Activated CD8-positive, alpha-beta memory T cell treated with anti-CD3 and anti-CD28 coated beads for 36 hours (primary cell): Measurements from ENCODE around the gene KLHL17. TPM values are rescaled to one million over a fixed set of nuclear protein-coding genes. Genes with fewer than 3 reads are reported as not detected.

Source experiments
- CTCF ChIA-PET: fragments of 350-600 bp; sonication (Branson Sonifier 250); formaldehyde crosslinking; loops from one replicate; lab custom pipeline; 2021; ENCODE audit warnings: antibody characterized with exemption; lab: Charles Lee
- POLR2A ChIA-PET: fragments of 350-600 bp; sonication (Branson Sonifier 250); formaldehyde crosslinking; loops from one replicate; lab custom pipeline; 2021; ENCODE audit warnings: antibody characterized with exemption; lab: Charles Lee
- total RNA-seq, 2 experiments: library from RNA; stranded (reverse); gene quantifications; one replicate each; pipeline ENCODE4 v1.2.3, GENCODE V29; 2021

Gene KLHL17
- total RNA-seq, 2 experiments from 2014 or later: 33.6 to 37.2 TPM

DNA sequence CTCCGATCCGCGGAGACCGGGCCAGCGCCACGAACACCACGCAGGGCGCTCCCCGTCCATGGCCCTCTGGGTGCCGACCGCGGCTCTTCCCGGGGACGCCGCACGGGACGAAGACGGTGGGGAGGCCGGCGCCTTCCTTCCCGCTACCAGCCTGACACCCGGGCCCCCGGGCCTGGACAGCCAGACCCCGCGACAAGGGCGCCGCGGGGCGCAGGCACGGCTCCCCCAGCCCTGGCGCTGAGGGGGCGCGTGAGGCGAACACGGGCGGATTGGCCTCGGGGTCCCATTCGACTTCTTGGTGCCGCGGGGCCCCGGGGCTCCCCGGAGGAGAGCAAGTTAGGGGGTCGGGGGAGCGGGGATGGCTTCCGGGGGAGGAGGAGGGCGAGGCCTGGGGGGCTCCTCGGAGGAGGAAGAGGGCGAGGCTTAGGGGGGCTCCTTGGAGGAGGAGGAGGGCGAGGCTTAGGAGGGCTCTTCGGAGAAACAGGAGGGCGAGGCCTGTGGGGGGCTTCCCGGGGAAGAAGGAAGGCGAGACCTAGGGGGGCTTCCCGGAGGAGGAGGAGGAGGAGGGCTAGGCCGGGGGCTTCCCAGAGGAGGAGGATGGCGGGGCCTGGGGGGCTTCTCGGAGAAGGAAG, 537 bp upstream of the KLHL17 start:
- CTCF ChIA-PET: interaction anchor here (1.1 to 1.2 kb wide), 2 partner anchors 17 to 20 kb away, joined by 4 to 7 read pairs; no protein-coding TSS in a partner anchor

DNA sequence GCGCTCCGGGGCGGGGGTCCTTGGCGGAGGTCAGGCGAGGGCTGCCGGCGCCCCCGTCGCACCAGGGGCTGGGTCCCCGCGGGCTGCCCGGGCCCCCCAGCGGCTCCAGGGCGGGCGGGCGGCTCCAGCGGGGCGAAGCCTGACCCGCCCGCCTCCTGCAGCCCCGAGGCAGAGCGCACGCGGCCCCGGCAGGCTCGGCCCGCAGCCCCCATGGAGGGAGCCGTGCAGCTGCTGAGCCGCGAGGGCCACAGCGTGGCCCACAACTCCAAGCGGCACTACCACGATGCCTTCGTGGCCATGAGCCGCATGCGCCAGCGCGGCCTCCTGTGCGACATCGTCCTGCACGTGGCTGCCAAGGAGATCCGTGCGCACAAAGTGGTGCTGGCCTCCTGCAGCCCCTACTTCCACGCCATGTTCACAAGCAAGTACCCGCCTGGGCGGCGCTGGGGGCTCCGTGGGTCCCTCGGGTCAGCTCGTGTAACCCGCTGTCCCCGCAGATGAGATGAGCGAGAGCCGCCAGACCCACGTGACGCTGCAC, 817 bp downstream of the KLHL17 start:
- CTCF ChIA-PET: no interaction called here
- POLR2A ChIA-PET: no interaction called here

More for the DNA sequence above, 537 bp upstream of the KLHL17 start:
- POLR2A ChIA-PET: interaction anchor here (0.6 kb wide), 1 partner anchor 248 kb away, joined by 3 read pairs; no protein-coding TSS in a partner anchor

DNA sequence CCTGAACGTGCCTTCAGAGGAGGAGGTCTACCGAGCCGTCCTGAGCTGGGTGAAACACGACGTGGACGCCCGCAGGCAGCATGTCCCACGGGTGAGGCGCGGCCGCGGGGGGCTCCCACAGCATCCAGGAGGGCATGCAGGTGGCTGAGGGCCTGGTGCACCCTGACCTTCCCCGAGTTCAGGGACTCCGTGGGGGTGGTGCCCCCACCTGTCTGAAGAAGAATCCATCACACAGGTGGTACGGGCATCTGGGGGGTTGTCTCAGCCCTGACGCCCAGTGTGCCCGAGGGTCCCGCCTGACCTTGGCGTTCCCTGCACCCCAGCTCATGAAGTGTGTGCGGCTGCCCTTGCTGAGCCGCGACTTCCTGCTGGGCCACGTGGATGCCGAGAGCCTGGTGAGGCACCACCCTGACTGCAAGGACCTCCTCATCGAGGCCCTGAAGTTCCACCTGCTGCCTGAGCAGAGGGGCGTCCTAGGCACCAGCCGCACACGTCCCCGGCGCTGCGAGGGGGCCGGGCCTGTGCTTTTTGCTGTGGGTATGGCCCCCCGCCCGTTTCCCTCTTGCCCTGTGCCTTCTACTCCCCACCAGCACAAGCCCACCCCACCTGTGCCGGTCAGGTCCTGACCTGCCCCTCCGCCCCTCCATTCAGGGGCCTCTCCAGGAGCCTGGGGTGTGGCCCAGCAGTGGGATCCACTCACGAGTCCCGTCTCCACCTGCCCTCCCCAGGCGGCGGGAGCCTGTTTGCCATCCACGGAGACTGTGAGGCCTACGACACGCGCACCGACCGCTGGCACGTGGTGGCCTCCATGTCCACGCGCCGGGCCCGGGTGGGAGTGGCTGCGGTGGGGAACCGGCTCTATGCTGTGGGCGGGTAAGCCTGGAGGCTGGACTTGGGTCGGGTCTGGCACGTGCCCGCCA, 2.3 kb downstream of the KLHL17 start:
- CTCF ChIA-PET: interaction anchor here (1.0 kb wide), 1 partner anchor 22 kb away, joined by 3 read pairs; no protein-coding TSS in a partner anchor
- POLR2A ChIA-PET: no interaction called here

DNA sequence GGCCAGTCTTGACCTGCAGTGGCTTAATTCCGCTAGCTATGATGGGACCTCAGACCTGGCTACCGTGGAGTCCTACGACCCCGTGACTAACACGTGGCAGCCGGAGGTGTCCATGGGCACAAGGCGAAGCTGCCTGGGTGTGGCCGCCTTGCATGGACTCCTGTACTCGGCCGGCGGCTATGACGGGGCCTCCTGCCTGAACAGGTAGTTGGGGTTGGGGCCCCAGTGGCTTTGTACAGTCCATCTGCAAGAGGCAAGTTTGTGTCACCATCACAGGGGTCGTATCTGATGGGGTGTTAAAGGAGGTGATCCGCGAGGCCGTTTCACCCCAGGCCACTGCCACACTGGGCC, 2.9 kb downstream of the KLHL17 start:
- ChIA-PET CTCF (interaction anchor here (1.0 kb wide), 1 partner anchor 21 kb away, joined by 3 read pairs; no protein-coding TSS in a partner anchor), POLR2A (no interaction called here)

DNA sequence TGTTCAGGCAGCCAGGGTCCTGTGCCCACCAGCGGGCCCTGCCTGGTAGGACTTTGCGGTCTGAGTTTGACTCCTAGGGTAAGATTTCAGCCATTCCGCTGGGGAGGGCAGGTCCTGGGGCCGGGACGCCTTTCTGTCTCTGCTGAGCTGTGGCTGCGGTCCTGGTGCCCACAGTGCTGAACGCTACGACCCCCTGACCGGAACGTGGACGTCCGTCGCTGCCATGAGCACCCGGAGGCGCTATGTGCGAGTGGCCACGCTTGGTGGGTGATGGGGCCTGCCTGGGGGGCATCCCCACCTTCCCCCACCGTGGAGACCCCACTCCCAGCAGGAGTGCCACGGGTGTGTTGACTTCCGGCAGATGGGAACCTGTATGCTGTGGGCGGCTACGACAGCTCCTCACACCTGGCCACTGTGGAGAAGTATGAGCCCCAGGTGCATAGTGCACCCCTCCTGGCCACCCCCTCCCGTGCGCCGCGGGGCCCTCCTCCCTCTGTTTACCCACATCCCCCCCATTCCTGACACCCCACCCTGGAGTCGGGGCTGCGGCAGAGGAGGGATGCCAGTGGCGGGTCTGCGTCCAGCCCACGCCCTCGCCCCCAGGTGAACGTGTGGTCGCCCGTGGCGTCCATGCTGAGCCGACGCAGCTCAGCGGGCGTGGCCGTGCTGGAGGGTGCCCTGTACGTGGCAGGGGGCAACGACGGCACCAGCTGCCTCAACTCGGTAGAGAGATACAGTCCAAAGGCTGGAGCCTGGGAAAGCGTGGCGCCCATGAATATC, 3.6 kb downstream of the KLHL17 start:
- CTCF ChIA-PET: interaction anchor here (1.0 kb wide), 1 partner anchor 21 kb away, joined by 3 read pairs; no protein-coding TSS in a partner anchor
- POLR2A ChIA-PET: no interaction called here

DNA sequence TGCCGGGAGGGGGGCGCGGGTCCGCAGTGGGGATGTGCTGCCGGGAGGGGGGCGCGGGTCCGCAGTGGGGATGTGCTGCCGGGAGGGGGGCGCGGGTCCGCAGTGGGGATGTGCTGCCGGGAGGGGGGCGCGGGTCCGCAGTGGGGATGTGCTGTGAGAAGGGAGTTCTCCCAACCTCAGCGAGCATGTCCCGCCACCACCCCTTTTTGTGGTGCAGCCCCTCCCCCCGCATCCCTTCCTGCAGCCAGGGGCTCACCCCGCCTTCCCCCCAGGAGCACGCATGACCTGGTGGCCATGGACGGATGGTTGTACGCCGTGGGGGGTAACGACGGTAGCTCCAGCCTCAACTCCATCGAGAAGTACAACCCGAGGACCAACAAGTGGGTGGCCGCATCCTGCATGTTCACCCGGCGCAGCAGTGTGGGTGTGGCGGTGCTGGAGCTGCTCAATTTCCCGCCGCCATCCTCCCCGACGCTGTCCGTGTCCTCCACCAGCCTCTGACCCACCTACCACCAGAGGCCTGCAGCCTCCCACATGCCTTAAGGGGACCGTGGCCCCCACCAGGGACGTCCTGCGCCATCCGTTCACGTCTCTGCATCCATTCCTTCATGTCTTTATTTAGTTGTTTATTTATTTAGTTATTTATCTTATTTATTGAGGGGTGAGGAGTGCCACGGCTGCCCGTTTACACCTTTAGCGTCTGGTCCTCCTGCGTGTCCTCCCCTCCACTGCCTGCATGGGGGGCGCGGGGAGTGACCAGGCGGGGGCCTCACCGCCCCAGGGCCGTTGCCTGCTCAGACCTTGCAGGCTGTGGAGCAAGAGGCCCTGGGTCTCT, 4.5 kb downstream of the KLHL17 start:
- POLR2A ChIA-PET: interaction anchor here (0.8 kb wide), 1 partner anchor 10 kb away, joined by 3 read pairs; no protein-coding TSS in a partner anchor

DNA sequence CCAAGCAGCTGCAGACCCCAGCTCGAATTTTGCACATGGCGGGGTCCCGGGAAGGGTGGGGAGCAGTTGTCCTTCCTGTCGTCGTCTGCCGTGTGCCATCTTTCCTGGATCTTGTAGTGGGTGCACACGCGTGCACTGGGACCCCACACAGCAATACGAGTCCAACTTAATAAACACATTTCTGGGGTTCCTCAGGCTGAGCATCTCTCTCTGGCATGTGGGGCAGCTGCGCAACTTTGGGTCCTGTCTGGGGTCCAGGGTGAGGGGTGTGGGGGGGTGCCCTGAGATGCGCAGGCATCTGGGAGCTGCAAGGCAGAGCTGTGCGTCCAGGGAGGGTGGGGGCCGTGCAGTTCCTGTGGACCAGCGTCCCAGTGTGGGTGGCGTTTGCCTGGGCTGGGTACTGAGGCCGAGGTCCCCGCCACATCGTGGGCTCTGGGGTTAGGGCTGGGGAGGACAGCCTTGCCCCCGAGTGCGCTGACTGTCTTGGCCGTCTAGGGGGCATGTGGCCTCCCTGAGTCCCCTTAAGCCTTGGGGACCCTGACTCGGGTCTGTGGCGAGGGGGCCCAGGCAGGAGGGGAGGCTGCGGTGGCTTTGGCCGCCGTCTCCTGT, 5.2 kb downstream of the KLHL17 start:
- CTCF ChIA-PET: interaction anchor here (0.9 kb wide), 1 partner anchor 49 kb away, joined by 3 read pairs; no protein-coding TSS in a partner anchor
- POLR2A ChIA-PET: interaction anchor here (0.8 kb wide), 1 partner anchor 10 kb away, joined by 3 read pairs; no protein-coding TSS in a partner anchor

More for the DNA sequence above, 4.5 kb downstream of the KLHL17 start:
- CTCF ChIA-PET: interaction anchor here (0.9 kb wide), 1 partner anchor 50 kb away, joined by 3 read pairs; no protein-coding TSS in a partner anchor

DNA sequence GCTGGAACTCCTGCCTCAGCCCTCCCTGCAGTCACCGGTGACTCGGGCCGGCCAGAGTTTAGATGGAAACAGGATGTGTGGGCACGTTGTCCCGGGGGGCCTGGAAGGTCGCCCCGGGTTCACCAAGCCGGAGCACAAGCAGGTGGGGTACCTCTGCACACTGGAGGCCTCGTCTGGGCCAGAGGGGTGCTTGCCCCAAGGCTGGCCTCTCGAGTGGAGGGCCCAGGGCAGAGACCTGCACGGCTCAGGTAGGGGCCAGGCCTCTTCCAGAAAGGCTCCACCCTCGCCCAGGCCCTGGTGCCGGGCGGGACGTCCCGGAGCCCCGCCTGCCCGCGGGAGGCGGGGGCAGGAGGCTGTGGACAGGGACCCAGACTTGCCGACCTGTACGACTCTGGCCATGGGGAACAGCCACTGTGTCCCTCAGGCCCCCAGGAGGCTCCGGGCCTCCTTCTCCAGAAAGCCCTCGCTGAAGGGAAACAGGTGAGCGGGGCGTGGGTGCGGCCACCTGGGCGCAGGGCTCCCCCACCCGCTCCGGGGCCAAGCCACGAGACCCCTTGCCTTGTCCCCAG, 5.8 kb downstream of the KLHL17 start, which contains the start of gene PLEKHN1:
Gene PLEKHN1 (plus strand): TSS at position 348 of the 569 bp plus-strand sequence. CDS start 50 bp downstream, at position 398.
- POLR2A ChIA-PET: interaction anchor here (1.1 kb wide), 1 partner anchor 17 kb away, joined by 4 read pairs; no protein-coding TSS in a partner anchor
- CTCF ChIA-PET: interaction anchor here (0.8 to 1.3 kb wide), 7 partner anchors 8 to 60 kb away, joined by 3 to 5 read pairs (median 3); no protein-coding TSS in a partner anchor

DNA sequence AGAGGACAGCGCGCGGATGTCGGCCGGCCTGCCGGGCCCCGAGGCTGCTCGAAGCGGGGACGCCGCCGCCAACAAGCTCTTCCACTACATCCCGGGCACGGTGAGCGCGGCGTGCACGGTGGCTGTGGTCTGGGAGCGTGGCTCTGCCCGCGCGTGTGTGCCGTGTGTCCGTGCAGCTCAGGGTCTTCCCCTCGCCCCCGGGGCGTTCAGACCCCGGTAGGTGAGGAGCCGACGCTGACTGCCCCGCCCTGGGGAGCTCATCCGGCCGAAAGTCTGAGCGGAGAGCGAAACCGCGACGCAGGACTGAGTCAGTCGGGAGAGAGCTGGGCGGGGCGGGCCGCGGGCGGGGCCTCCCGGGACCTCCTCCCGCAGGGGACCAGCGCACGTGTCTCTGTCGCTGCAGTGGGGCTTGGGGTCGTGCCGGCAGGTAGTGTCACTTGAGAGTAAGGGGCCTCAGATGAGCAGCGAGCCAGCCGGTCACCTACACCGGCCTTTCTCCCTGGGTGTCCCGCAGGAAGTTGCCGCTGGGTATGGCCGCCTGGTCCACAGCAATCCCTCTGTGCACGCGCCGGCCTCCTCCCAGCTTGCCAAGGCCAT, 6.4 kb downstream of the KLHL17 start:
- ChIA-PET POLR2A (interaction anchor here (1.1 kb wide), 1 partner anchor 16 kb away, joined by 4 read pairs; no protein-coding TSS in a partner anchor), CTCF (interaction anchor here (0.6 to 1.3 kb wide), 7 partner anchors 8 to 60 kb away, joined by 3 to 5 read pairs (median 3); no protein-coding TSS in a partner anchor)

DNA sequence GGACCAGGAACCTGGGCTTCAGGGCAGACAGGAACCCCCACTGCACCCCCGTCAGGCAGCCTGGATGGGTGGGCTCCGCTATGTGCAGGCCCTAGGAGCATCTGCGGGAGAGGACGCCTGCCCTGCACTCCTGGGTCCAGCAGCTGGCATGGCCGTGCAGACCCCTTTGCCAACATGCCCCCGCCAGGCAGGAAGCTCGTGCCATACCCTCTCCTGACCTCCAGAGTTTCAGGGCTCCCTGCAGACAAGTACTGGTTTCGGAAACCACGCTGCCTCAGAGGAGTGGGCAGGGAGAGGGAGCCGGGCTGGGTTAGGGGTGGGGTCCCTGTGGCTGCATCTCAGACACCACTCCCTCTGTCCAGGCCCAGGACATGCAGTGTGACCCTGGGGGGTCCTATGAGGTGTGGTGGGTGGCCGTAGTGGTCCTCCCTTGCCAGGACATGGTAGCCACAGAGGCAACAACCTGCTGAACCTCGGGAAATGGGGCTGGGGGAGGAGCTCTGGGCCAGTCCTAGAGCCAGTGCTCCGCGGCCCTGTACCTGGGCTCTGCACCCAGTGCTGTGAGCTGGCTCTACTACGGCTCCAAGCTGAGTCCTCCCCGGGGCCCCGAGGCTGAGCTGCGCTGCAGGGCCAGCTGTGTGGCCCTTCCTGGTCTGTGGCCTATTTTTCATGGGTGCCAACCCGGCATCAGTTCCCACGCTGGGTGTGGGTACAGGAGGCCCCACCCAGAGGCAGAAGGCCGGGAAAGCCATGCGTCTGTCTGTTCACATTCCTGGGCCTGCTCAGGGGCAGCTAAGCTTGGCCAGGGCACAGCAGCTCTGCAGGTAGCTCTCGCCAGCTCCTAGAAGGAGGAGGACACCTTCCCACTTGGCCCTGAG, 7.3 kb downstream of the KLHL17 start:
- ChIA-PET POLR2A (interaction anchor here (1.1 kb wide), 1 partner anchor 15 kb away, joined by 4 read pairs; no protein-coding TSS in a partner anchor), CTCF (interaction anchor here (0.8 to 1.3 kb wide), 4 partner anchors 9 to 155 kb away, joined by 3 to 4 read pairs (median 3); no protein-coding TSS in a partner anchor)

DNA sequence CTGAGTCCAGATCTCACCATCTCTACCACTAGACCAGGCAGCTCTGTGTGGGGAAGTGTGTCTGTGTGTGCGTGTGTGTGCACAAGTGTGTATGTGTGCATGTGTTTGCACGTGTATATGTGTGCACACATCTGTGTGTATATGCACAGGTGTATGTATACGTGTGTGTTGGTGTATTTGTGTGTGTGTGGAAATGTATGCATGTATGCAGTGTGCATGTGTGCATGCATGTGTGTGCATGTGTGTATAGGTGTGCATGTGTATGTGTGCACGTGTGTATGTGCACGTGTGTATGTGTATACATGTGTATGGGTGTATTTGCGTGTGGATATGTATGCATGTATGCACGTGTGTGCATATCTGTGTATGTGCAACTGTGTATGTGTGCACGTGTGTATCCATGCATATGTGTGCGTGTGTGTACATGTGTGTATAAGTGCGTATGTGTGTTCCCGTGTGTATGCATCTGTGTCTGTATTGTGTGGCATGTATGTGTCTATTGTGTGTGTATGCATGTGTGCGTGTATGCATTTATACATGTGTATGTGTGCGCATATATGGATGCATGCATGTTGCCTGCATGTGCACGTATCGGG, 9.0 kb downstream of the KLHL17 start:
- ChIA-PET CTCF (no interaction called here), POLR2A (no interaction called here)

DNA sequence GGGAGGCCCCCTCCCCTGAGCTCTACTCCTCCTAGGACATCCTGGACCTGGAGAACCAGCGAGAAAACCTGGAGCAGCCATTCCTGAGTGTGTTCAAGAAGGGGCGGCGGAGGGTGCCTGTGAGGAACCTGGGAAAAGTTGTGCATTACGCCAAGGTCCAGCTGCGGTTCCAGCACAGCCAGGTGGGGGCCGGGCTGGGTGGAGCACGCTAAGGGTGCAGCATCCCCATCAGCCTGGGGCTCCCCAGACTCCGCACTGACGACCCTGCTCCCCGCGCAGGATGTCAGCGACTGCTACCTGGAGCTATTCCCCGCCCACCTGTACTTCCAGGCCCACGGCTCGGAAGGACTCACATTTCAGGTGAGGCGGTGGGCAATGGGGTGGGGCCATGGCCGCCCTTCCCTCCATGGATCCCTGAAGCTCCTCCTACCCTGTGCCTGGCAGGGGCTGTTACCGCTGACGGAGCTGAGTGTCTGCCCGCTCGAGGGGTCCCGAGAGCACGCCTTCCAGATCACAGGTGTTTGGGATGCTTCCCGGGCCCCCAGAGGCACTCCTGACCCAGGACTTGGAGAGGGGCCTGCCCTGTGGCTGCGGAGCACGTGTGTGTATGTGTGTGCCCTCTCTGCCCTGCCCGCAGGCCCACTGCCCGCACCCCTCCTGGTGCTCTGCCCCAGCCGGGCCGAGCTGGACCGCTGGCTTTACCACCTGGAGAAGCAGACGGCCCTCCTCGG, 10.0 kb downstream of the KLHL17 start:
- POLR2A ChIA-PET: no interaction called here
- CTCF ChIA-PET: interaction anchor here (1.1 to 2.7 kb wide), 3 partner anchors 13 to 66 kb away, joined by 3 to 7 read pairs (median 3); no protein-coding TSS in a partner anchor

DNA sequence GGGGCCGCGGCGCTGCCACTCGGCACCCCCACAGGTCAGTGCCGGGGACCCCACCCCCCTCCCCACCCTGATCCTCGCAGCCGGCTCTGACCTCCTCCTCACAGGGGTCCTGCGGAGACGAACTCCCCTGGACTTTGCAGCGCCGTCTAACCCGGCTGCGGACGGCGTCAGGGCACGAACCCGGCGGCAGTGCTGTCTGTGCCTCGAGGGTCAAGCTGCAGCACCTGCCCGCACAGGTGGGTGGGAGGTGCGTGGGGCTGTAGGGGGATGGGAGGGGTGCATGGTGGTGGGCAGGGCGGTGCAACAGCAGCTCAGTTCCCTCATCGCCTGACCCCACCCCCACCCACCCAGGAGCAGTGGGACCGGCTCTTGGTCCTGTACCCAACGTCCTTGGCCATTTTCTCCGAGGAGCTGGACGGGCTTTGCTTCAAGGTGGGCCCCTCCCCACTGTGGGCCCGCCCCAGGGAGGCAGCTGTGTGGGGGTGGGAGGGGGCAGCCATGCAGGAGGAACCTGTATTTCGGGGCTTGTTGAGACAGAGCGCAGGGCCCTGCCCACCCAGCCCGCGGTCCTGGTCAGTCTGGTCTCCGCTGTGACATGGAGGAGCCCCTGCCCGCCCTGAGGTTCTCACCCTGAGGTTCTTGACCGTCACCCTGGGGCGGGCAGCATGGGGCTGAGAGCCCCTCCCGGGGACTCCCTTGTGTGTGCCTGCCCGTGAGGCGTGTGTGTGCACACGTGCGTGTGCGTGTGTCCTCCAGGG, 10.8 kb downstream of the KLHL17 start:
- POLR2A ChIA-PET: no interaction called here
- CTCF ChIA-PET: interaction anchor here (1.1 to 2.7 kb wide), 3 partner anchors 13 to 66 kb away, joined by 3 to 7 read pairs (median 3); no protein-coding TSS in a partner anchor
